Myocyte (in vitro differentiated cells): ENCODE data around the gene CD47. TPM values are rescaled to one million over a fixed set of nuclear protein-coding genes. Genes with fewer than 3 reads are reported as not detected.

Experiments used
- DNase-seq: peaks from one replicate; pipeline ENCODE4 v3.0.0-alpha.2; 2012; ENCODE audit warnings: low read depth
- total RNA-seq: library from RNA; depleted of rRNA; stranded (reverse); fragments of >200 nt; gene quantifications from 2 replicates; pipeline ENCODE4 v1.2.3, GENCODE V29; 2014

CD47 gene
- total RNA-seq, 1 donor from 2014 or later, result 74.2 TPM

DNA sequence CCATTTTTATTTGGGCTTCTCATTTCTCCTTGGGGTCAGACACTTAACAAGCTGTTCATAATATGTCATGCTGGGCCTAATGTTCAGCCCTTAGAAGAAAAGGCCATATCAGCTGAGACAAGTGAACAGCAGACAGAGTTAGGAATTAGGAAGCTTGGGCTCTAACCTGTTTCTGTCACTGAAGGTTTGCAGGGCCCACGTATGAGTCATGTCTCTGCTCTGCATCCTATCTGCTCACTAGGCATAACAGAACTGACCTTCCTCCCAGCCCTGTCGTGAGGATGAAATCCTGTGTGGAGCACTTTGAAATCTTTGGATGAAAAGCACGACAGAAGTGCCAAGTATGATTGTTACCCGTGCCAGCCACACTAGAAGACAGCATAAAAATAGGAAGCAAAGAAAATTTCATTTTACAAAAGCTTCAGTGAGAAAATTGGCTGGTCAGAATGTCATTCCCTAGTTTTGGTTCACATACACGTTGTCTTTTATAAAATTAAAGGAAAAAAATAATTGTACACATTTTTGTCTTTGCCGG lies 26.5 kb upstream of the CD47 start:
- no peak for DNase-seq

DNA sequence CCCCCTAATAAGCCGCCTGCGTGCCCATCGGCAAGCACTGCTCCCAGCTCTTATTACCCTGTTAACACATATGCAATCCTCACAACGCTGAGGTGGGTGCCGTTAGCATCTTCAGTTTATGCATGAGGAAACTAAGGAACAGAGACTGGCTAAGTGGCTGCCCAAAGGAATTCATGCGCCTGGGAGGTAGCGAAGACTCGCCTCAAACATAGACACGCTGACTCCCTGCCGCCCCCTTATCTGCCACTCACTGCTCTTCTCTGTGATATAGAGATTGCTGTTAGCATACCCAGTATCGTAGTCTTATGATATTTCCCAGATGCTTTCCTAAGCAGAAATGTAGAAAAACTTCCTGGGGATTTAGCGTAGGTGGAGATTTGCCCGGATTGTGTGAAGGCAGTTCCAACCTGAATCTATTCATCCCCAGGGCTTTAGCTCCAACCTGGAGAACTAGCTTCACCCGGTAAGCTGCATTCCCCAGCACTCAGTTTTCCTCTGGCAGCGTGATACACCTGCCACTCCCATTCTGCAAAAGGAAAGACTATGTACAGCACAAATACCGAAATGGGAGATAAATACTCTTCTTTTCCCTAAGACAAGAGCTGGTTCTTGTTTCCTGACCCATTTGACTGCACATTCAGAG lies 23.7 kb upstream of the CD47 start:
- no peak for DNase-seq

DNA sequence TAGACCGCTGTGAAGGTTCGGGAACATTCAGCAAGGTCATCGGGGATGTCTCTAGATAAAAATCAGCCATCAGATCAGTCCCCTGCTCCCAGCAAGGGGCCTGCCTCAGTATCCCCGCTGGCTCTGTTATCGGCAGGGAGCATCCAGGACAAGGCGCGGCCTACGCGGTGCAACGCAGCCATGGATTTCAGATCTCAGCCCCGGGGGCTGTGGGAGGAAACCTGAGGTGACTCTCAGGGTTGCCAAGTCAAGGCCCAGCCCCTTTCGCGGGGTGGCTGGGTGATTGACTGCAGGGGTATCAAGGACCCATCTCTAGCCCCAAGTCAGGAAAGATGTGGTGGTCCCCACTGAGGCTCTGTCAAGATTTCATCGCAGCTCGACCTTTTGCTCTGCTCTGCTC lies 23.1 kb upstream of the CD47 start:
- DNase-seq, result no peak

DNA sequence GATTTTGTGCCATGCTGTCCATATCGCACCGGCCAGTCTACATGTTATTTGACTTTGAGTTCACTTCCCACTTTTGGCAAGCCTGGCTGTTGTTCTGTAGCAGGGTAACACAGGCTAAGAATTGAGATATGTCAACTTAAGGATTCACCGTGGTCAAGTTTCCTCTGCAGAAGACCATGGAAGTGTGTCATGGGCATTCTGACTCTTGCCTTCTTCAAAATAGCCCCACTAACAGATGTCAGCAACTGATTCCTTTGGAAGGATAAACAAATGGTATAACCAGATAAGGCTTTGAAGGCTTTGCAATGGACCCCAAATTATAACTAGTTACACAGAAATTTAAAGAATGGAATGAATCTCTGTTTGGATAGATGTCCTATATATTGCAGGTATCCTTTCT lies 20.1 kb upstream of the CD47 start:
- DNase-seq, result no peak

DNA sequence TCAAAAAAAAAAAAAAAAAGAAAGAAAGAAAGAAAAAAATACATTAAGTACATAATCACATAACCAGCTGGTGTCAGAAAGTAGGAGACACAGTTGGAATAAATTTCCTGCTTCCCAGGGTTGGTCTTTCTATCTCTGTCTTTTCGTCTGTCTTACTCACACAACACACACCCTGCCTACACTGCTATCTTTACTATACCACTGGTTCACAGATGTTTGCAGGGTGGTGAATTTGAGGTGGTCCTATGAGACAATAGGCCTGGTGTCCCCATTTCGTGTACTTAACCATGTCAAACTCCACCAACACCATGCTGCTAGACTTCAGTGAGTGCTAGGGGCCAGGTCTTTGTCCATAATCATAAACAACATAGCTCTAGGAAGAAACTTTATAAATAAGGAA lies 17.6 kb upstream of the CD47 start:
- DNase-seq, result no peak

DNA sequence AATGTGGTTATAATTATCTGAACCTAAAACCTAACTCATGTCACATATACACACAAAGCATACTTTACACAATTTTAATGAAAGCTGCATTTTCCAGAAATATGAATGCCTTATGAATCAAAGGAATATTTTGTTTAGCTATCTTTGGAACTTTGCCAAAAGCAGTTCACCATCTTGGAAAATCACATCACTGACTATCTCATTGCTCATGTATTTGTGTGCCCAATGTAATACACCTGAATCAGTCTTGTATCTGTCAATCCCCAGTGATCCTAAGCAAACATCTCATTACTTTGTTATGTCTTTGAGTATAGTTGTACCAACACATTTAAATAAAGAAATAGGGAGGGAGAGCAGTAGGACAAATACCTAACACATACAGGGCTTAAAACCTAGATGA lies 15.6 kb upstream of the CD47 start:
- DNase-seq, result no peak

DNA sequence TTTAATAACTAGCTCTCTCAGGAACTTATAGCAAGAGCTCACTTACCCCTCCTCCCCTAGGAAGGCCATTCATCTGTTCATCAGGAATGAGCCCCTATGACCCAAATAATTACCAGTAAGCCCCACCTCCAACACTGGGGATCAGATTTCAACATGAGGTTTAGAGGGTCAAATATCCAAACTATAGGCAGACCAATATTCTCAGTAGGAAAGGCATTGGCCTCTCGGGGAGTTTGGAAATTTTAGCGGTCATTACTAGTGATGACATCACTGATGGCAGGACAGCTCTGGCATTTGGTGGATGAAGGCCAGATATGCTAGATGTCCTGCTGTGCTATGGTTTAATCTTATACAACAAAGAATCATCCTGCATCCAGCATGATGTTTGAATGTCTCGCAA lies 15.2 kb upstream of the CD47 start:
- no peak for DNase-seq

DNA sequence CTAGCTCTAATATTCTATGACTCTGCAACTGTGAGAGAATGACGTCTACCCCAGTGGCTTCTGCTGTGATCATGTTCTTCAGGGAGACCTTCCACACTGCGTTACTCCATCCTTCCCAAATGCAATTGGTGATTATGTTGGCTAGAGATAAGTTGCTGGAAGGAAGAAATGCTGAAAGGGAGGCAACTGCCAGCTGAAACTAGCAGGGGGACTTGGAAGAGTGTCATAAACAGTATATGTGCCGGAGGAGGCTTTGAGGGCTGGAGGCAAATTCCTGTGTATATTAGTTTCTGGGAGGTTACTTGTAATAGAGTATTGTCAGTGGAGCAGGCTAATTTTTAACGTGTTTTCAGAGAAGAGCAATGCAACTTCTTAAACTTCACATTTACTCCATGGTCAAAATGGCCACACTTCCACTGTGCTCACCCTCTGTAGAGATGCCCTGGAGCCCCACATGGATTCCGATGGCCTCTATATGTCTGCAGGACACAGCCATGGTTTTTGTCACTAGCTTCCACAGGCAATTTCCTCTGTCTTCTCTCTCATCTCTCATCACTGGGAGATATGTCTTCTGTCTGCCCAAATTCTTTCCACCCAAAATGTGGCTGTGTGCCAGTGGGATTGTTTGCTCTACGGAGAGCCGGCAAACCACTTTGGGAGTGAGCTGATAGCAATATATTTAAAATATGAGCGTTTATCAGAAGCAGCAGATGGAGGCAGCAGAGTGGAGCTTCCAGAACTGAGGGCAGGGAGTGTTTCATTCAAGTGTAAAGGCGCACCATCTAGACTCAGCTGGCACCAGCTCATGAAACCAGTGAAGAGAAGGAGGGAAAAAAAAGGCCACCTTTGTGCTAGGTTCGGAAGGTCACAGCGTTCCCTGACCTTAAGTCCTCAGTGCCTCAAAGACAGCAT lies 13.3 kb upstream of the CD47 start:
- peak; percentile 15 for DNase-seq

DNA sequence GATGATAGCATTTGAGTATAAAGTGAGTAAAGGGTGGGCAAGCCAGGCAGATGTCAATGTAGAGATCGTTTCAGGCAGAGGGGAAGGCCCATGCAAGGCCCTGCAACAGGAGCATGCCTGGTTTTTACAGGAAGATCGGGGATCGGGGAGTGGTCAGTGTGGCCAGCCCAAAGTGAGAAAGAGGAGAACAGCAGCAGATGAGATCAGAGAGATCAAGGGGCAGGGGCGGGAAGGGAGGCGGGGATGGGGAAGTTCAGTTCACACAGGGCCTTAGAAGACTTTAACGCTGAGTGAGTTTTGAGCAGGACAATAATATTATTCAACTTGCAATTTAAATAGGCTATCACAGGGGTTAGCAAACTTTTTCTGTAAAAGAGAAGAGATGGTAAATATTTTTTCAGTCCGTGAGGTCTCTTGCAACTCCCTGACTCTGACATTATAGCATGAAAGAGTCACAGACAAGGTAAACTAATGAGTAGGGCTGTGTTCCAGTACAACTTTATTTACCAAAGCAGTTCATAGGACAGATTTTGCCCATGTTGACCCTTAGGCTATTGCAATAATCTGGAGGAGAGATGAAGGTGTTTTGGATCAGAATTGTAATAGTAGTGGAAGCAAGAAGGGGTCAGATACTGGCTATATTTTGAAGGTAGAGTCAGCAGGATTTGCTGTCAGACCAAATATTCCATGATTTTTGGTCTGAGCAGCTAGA lies 12.4 kb upstream of the CD47 start:
- no peak for DNase-seq

DNA sequence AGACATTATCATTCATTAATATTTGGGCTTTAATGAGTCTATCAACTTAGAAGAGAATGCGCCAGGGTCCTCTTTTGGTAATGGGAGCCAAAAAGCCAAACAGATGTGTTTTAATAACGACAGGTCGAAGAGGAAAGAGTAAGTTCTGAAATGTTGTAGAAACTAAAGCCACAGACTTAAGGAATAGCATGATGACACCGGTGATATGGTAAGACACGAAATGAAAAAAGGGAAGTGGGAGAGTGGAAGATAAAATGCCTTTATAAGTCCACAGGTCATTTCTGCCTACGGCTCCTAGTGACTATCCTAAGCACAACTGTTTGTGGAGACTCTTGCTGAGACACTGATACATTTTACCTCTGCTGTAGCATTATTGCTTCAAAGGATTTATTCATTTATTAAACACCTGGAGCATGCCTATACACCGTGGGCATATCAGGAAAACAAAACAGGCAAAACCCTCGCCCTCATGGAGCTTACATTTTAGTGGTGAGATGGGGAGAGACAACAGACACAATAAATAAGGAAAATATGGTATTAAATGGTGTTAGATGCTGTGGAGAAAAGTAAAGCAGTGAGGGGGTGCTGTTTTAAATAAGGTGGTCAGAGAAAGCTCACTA lies 11.7 kb upstream of the CD47 start:
- no peak for DNase-seq

DNA sequence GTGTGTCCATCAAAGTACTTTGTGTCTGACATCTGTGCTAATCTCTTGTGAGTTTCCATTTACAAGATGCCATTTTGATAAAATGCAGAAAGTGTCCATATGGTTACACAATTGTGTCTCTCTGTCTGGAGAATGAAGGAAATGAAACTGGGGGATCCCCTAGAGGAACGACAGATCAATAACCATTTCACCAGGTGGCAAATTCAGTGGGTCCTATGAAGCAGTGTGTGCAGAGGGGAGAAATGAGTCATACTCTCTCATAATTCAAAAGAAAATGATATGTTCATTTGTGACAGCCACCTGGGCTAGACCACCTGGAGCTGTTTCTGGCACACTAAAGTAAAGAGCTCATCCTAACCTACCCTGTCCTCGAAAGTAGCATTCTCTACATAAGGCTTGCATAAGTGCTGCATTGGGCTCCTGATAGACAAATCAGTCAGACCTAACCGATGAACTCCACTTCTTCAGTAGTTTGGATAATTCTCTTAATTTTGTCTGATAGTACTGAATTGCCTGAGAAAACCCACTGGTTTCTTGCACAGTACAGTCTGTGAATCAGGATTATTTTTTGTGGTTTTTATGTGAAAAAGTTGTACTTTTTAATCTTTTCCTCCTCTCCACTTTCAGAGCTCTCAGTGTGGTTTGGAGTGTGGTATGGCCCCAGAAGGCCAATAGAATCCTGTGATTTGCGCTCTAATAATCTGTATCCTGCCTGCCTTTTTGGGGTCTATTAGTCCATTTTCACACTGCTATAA lies 10.3 kb upstream of the CD47 start:
- DNase-seq, result no peak

DNA sequence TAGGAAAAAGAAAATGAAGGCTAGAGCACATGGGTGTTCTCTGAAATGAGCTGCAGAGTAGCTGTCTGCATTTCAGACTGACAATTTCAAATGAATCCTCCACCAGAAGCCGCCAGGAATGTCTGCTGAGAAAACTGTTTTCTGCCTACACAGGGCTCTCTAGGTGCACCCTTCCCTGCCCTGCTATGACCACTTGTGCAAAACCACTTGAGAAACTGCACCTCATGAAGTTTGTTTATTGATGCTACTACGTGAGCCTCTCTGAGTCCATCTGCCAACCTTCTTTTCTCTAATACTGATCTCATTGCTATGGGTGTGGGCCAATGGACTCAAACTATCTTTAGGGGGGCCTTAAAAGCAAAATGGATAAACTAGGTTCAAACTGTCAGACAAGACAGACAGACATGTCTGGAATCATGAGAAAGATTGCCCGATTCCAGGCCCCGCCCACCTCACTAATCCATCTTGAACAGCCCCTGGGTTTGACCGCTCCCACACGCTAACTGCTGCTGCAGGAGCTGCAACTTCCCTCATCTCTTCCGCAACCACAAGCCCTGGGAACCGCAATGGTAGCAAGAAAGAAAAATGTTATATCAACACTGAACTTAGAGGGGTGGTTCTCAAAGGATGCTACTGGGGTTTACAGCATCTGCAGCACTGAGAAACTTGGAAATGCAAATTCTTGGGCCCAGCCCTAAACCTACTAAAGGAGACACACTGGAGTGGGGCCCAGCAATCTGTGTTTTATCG lies 9.0 kb upstream of the CD47 start:
- peak; percentile 12 for DNase-seq

DNA sequence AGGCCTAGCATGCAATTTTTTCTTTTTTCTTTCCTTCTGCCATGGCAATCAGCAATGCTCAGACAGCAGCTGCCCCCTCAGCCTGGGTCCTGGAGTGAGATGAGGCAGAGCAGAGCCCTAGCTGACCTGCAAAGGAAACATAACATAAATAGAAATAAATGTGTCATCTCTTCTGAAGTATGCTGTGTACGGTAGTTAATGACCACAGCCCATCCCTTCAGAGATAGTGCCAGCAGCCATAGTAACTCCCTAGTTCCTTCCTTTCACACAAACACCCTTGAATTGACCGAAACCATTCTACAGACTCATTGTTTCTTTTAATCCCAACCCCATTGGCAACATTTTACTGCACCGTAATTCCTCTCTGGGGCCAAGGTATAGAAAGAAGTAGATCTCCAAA lies 8.4 kb upstream of the CD47 start:
- DNase-seq, result peak; percentile 64

DNA sequence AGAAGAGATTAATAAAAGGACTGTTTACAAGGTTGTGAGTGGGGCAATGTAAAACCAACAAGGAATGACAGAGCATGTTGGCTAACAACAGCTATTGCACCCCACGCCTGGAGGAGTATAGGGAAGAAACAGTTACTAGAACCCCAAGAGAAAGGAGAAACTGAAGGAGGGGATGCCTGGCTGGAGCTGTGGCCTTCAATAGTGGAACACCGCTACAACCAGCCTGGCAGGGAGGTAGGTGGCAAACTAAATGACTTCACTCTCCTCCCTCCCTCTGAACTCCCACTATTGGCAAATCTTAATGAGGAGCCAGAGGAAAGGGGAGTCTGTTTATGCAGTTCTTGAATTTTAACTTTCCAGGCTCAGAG lies 7.2 kb upstream of the CD47 start:
- no peak for DNase-seq

DNA sequence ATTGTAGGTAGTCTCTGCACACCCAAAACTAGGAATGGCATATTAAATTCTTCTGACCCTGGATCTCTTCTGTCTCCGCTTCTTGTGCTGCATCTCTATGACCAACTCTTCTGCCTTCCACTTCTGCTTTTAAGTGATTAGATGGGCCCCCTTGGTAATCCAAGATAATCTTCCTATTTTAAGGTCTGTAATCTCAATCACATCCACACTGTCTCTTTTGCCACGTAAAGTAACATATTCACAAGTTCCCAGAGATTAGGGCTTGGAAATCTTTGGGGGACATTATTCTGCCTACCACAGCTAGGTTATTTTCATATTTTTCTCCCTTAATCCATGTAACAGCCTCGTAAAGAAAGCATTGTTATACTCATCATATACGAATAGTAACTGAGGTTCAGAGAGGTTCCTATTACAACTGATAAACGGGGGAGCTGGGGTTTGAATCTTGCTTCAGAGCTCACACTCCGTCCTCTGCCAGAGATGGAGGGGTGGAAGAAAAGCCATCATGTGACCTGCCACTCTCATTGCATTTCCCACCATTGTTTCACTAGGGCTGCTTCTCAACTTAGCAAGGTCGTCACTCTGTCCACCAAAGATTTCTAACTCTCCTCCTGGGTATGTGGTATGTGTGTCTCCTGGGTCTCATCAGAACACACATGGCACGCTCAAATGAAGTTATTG lies 6.6 kb upstream of the CD47 start:
- no peak for DNase-seq

DNA sequence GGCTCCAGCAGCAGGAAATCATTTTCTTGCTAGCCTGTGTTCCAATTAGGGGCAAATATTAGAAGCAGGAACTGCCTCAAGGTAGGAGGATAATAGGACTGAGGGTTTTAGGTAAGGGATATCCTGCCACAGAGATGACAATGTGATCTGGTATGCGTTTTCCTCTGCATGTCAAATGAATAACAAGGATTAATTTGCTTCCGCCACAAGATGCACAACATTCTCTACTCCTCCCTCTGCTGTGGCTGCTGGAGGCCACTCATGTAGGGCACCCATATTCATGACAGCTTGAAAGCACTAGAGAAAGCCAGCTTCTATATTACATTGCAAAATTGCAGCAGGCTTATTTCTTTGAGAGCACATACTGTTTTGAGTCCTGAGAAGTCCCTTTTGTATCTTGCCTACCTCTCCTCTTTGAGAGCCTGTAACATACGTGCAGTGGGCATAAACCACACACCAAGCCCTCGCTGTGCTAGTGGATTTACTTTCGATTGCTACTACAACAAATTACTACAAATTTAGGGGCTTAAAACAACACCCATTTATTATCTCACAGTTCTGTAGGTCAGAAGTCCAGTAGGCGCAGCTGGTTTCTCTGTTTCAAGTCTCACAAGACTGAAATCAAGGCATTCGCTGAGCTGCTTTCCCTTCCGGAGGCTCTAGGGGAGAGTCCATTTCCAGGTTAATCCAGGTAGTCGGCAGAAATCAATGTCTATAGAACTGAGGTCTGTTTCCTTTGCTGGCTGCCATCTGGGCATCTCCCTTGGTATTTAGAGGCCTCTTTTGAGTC lies 5.9 kb upstream of the CD47 start:
- peak; percentile 17 for DNase-seq

DNA sequence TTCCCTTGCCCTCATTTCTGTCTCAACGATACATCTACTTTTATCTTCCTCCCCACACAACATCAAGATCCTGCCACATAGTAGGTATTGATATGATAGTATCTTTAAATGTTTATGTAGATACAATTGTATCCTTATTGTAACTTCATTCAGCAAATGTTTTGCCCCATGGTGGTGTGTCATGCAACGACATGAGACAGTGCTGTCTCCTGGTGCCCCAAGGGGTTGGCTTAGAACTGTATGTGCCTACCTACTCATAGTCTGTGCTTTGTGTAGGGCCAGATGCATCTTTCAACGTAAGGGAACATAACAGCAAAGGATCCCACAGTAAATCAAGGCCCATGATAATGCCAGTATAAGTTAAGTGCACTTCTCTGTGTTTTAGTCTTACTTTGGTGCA lies 2.8 kb upstream of the CD47 start:
- DNase-seq, result no peak

DNA sequence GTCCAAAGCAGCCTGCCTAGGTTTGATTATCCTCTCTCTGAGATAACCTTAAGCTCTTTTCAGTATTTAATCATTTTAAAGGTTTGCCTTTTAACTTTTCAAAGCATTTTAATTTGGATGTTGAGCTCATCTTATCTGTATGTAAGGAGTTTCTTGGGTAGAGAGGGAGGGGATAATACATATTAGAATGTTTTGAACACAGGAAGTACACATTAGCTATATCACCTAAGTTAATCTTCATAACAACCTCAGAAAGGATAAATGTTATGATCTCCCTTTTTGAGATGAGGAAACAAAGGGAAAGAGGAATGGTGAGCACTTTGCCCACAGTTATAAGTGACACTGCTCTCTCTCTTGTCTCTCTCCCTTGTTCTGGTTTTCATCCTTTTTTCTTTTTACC lies 2.2 kb upstream of the CD47 start:
- DNase-seq, result no peak

DNA sequence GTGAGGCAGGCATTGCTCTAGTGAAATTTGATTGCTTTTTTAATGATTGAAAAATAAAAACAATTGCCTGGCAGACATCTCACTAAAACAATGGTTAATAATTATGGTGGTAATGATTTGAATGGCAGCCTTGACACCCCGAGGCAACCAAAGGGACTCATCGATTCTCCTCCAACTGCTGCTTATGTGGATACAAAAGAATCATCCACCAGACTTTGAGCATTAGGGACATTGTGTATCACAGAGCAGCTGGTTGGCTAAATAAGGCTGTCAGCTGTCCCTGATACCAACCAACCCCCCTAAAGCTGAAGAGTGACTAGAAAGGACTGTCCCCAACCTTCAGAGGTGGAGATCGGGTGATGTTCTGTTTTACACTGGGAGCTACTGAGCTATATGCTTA lies 1.7 kb upstream of the CD47 start:
- DNase-seq, result peak; percentile 81
